Measurements from ENCODE around the gene MATN3. TPM values are rescaled to one million over a fixed set of nuclear protein-coding genes. Genes with fewer than 3 reads are reported as not detected.

MATN3 gene
- total and polyA plus RNA-seq, 2 donors (not counting 3 experiments of a cell fraction or from before 2014, with no cell fraction given): 1.8 to 3.4 TPM

DNA sequence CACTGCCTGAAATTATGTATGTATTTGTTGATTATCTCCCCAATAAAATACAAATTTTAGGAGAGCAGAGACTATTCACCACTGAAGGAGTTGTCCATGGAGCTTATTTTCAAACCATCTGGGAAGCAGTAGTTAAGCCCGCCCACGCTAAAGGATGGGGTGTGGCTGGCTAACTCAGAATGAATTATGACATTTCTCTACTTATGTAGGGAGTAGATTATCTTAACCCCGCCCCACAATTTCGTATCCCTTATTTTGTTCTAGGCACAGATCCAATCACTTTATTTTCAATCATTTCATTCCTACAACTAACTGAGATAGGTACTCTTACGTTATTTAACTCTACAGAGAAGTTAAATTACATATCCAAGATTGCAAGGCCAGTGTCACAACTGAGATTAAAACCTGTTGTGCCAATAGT lies 40.4 kb upstream of the MATN3 start:
- H3K36me3 ChIP-seq (ENCODE audit: control insufficient read depth in 2 of 2, extremely low read depth in 1 of 2, insufficient read depth in 2 of 2, low read length in 2 of 2): no peaks in the 10 kb centered on the region
- peak overlapping the region; percentile 94 for H3K9ac ChIP-seq (replicated peaks; ENCODE audit: extremely low read depth, insufficient read depth, low read length)
- intact Hi-C loops (cut with micrococcal nuclease) (loop anchor here (5.0 kb wide), 1 partner anchor 299 kb away; the partner anchor contains the start of gene PUM2), dilution Hi-C loops (cut with MboI; ENCODE audit: extremely low pct_ligation_motif_present, low sequenced_read_pairs) (no loop called here)
- BruUV-seq (replicated peaks): no TSS peak
- H3K4me2 ChIP-seq (ENCODE audit: insufficient read depth, low read length): peak overlapping the region; percentile 89
- H3K27ac ChIP-seq (ENCODE audit: insufficient read depth, low read depth, low read length): peak overlapping the region; percentile 94
- peaks cover 32% of the 10 kb centered on the region for H3K4me1 ChIP-seq (ENCODE audit: control insufficient read depth, extremely low read depth, insufficient read depth, low read length)
- peak overlapping the region; percentile 8 for H2AFZ ChIP-seq (ENCODE audit: low read depth, low read length)
- peaks cover 20% of the 10 kb centered on the region in 2 experiments for H3K27me3 ChIP-seq (ENCODE audit: control insufficient read depth in 2 of 2, insufficient read depth in 2 of 2, low read length in 2 of 2)
- H4K20me1 ChIP-seq (replicated peaks; ENCODE audit: control insufficient read depth, extremely low read depth, insufficient read depth, low read length): no peaks in the 10 kb centered on the region
- ChIA-PET POLR2A (interaction anchor here (1.0 to 3.6 kb wide), 2 partner anchors 17 to 37 kb away, joined by 3 to 14 read pairs; no protein-coding TSS in a partner anchor), CTCF (interaction anchor here (1.6 to 12.6 kb wide), 9 partner anchors 9 to 97 kb away, joined by 4 to 146 read pairs (median 14); no protein-coding TSS in a partner anchor)
- H3K4me3 ChIP-seq (replicated peaks in 1 of 3; ENCODE audit: insufficient read depth in 1 of 3, low read depth in 1 of 3, low read length in 3 of 3): peak overlapping the region; percentile 7 to 97 (median 8)
- no peaks in the 10 kb centered on the region for H3K9me1 ChIP-seq (replicated peaks; ENCODE audit: control insufficient read depth, extremely low read depth, insufficient read depth, low read length)
- peak; percentile 80 for DNase-seq (ENCODE audit: low read depth, low spot score)
- H3K9me3 ChIP-seq (replicated peaks; ENCODE audit: control insufficient read depth, insufficient read depth, low read length): no peaks in the 10 kb centered on the region
- TF ChIP-seq POLR2AphosphoS5 (IDR thresholded peaks at IDR 0.05; ENCODE audit: insufficient read depth, low read depth, low read length): no peak
- no peak for TF ChIP-seq GATA2 (IDR thresholded peaks at IDR 0.05; ENCODE audit: insufficient read depth, insufficient read length, low read depth, low read length)
- TF ChIP-seq EZH2 (IDR thresholded peaks at IDR 0.05; ENCODE audit: borderline replicate concordance, low read depth, low read length, severe bottlenecking): no peak
- TF ChIP-seq MYC (IDR thresholded peaks at IDR 0.05; ENCODE audit: low read depth, low read length): no peak
- no peak for TF ChIP-seq FOS (IDR thresholded peaks at IDR 0.05; ENCODE audit: borderline replicate concordance, insufficient read depth, low read length)
- TF ChIP-seq, protein P1, sequence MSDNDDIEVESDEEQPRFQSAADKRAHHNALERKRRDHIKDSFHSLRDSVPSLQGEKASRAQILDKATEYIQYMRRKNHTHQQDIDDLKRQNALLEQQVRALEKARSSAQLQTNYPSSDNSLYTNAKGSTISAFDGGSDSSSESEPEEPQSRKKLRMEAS (IDR thresholded peaks at IDR 0.05; ENCODE audit: insufficient read depth, insufficient read length): no peak
- no peak for TF ChIP-seq JUN (IDR thresholded peaks at IDR 0.05; ENCODE audit: borderline replicate concordance, insufficient read depth, insufficient read length, low read depth)
- TF ChIP-seq POLR2A (IDR thresholded peaks at IDR 0.05; ENCODE audit: low read depth, low read length): no peak
- TF ChIP-seq, protein P2, sequence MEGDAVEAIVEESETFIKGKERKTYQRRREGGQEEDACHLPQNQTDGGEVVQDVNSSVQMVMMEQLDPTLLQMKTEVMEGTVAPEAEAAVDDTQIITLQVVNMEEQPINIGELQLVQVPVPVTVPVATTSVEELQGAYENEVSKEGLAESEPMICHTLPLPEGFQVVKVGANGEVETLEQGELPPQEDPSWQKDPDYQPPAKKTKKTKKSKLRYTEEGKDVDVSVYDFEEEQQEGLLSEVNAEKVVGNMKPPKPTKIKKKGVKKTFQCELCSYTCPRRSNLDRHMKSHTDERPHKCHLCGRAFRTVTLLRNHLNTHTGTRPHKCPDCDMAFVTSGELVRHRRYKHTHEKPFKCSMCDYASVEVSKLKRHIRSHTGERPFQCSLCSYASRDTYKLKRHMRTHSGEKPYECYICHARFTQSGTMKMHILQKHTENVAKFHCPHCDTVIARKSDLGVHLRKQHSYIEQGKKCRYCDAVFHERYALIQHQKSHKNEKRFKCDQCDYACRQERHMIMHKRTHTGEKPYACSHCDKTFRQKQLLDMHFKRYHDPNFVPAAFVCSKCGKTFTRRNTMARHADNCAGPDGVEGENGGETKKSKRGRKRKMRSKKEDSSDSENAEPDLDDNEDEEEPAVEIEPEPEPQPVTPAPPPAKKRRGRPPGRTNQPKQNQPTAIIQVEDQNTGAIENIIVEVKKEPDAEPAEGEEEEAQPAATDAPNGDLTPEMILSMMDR (IDR thresholded peaks at IDR 0.05; ENCODE audit: extremely low read depth in 1 of 2, insufficient read depth in 1 of 2, low read depth in 1 of 2, low read length in 2 of 2): no peak
- FAIRE-seq: peak; percentile 48
- H3K79me2 ChIP-seq (ENCODE audit: control insufficient read depth, insufficient read depth, low read length): peaks cover 35% of the 10 kb centered on the region

All from endothelial cell of umbilical vein (primary cell).